NCI-H2081 treated with DMSO at 0.1 percent for 48 hours (cell line): ENCODE results near the gene LAMA1.
"Not testable (repeated sequence)": the region's sequence is repeated elsewhere in the genome, so short reads cannot be mapped to it uniquely, and the experiment has no call there.

Source experiments
- DNase-seq: peaks from one replicate; lab custom pipeline; 2025; lab: John Stamatoyannopoulos, UW

Gene LAMA1

DNA sequence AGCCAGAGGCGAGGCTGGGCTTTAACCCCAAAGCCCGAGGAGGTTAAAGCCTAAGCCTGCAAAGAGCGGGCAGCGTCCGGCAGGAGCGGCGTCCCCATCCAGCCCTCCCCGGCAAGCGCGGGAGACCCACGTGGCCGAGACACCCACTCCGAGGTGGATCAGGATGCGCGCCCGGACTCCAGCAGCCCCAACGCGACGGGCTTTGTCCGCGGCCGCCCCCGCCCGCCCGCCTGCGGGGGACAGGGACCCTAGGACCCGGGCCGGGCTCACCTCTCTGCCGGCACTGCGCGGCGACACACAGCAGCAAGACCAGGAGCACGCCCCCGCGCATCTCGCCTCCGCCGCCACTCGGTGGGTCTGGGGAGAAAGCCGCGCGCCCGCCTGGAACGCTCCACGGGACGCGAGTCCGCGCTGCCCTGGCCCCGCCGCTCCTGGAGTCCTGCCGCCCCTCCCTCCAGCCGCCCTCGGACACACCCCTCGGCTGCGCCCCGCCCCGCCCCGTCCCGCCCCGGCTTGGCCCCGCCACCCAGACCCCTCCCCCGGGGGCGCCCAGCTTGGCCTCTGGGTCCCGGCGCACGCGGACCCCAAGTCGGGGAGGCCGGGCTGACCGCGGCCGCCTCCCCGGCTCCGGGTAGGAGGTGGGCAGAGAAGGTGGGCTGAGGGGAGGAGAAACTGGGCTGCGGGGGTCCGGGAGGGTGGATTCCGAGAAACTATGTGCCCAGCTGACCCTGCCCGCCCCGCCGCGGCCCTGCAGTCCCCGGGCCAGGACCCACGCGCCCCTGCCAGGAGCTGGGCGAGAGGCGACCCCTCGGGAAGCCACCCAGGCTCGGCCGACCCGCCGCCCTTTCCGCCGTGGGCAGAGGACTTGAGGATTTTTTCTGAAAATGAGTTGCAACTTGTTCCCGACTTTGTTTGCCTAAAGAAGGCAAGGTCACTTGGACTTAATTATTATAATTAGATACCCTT is at the start of gene LAMA1:
Gene LAMA1, minus strand, starts transcription at position 408 of the 966 bp plus-strand sequence. Its CDS starts 77 bp downstream, at position 331.
- no peak for DNase-seq

DNA sequence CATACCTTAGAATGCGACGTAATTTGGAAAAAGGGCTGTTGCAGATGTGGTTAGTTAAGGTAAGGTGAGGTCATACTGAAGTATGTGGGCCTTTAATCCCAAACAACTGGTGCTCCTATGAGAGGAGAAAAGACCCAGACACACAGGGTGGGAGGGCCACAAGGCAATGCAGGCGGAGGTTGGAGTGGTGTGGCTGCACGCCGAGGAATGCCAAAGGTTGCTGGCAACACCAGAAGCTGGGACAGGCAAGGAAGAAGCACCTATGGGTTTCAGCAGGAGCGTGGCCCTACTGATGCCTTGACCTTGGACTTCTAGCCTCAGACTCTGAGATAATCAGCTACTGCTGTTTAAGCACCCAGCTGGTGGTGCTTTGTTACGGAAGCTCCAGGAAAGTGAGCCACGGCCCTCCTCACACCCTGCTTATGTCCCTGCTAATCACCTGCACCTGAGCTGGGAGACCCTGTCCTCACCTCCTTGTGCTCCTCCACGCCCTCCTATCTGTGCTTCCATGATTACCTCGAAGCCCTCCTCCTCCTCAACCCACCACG is 48.3 kb upstream of the LAMA1 start:
- DNase-seq, result no peak

- no peak for DNase-seq
Observed at GRCh38 chr18:7164323-7165004, 46.9 kb upstream of the LAMA1 start.

DNA sequence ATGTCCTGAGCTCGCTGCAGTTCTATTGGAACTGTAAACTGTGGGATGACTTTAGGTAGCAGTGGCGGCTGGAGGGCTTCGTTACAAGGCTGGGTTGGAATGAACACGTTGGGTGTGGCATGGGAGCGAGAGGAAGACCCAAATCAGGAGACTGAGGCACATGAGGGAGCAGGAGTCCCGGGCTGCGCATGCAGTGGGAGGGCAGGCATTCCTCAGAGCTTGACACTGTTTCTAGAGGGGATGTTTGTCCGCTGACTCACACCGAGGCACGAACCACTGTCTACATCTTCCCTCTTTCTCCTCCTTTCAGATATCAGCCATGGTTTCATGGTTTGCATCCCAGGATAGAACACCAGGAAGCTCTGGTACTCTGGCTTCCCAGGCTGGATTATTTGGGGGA is 40.6 kb upstream of the LAMA1 start:
- no peak for DNase-seq

GRCh38 chr18:7157760-7158159 is 40.2 kb upstream of the LAMA1 start:
- DNase-seq, result no peak

DNA sequence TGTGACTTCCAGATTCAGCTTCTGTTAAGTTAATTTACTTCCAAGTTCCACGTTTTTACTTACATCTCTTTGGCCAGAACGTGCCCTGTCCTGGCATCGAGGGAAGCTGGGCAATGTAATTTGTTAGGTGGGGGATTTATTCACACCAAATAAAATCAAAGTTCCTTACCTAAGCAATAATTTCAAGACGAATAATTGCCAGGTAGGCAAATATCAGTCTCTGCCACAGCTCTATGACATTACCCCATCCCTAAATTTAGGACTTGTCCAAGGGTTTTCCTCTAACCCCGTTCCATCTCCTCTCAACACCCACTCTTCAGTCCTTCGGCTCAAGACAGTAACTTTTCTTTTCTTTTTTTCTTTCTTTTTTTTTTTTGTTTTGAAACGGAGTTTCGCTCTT is 38.3 kb upstream of the LAMA1 start:
- DNase-seq, result no peak

GRCh38 chr18:7155092-7155491 is 37.5 kb upstream of the LAMA1 start:
- DNase-seq, result no peak

DNA sequence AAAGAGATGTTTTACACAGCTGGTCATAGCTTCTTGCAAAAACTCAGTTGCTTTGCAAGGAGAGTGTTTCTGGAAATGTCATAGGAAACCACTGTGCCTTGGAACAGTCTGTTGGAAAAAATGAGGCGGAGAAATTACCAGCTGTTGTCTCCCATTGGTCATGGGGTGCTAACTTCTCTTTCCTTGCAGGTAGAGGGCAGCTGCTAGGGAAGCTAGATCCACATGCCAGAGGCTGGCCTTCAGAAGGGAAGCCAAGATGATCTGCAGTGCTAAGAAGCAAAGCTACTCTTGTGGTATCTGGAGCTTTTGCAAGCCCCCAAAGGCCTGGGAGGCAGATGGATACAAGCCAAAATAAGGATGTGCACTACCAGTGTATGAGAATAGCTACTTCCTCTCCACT is 34.8 kb upstream of the LAMA1 start:
- DNase-seq, result no peak

- no peak for DNase-seq
Observed at GRCh38 chr18:7147399-7147798, 29.8 kb upstream of the LAMA1 start.

DNA sequence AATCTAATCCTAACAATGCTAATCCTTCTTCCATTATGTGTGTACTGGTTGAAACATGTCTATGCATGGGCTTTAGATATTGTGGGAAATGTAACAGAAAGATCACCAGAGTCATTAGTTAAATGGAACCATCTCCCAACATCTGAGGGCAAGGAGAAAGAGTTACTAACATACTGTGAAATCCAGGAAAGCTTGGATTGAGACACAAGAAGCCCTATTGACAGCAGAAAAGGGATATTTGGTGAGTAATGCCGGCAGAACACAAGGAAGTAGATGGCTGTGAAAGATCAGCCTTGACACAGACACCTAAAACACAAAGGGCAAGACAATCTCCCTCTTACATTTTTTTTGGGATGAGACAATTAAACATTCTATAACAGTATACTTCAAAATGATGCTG is 28.5 kb upstream of the LAMA1 start:
- no peak for DNase-seq

DNA sequence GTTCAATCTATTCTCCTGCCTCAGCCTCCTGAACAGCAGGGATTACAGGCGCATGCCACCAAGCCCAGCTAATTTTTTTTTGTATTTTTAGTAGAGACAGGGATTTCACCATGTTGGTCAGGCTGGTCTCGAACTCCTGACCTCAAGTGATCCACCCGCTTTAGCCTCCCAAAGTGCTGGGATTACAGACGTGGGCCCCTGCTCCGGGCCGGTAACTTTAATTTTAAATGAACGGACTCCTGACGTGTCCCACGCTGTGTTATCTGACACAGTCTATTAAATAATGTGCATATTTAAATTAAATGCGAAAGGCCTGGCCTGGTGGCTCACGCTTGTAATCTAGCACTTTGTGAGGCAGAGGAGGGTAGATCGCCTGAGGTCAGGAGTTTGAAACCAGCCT is 27.3 kb upstream of the LAMA1 start:
- not testable (repeated sequence) for DNase-seq

DNA sequence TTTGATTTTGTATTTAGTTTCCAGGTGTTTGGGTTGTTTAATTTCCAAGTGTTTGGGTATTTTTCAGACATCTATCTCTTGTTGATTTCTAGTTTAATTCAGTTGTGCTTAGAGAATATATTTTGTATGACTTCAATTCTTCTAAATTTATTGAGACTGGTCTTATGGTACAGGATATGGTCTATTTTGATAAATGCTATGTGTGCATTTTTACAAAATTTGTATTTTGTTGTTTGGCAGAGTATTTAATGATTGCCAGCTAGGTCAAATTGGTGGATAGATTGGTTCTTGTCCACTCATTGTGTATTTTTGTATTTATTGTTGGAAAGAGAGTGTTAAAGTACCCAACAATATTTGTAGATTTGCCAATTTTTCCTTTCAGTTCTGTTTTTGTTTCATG is 23.7 kb upstream of the LAMA1 start:
- DNase-seq, result no peak

GRCh38 chr18:7139409-7139808 is 21.8 kb upstream of the LAMA1 start:
- no peak for DNase-seq

- DNase-seq, result no peak
Observed at GRCh38 chr18:7133181-7133580, 15.6 kb upstream of the LAMA1 start.

DNA sequence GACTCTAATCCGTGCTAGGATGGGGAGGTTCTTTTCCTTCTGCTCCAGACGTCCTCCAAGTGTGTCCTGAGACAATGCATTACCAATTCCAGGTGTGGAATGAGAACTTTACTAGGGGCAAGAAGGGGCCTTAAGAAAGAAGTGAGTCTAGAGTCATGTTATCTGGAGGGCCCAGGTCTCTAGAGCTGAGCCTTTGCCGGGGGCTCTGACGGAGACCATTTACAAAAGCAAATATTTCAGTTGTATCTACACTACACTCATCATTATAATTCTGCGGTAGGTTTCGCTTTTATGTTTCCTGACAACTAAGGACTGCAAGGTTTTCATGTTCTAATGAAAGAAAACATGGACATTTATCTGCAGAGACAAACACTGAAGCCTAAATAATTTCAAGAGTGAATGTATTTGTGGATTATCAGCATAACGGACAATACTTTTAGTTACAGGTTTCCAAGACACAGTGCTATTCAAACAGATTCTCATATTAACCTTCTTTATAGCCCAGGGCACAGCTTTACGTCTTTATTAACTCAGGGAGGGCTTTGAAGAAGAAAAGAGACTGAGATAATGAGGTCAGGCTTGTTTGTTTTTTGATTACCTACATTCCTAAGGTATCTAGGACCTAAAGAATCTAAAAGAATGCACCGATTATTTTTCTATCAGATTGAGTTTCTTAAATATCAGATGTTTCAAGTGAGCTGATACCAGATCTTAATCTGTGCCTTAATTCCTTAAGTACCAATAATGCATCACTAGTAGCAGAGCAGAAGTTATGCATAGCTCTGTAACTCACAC is 15.0 kb upstream of the LAMA1 start:
- DNase-seq, result no peak

DNA sequence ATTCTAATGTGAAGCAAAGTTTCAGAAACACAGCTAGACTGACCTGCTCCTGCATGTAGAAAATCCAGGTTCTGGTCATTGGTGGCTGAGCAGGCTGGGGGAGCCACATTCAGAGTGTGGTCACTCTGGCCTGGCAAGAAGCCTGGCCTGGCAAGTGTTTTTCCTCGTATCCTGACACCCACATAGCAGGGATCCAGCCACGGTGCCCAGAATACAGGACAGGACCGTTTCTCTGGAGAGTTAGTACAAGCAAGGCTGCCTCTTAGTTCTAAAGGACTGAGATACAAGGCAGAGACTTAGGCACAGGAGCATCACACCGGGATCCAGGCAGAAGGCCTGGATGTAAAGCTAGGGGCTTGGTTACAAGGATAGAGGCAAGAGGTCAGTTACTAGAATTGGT is 4.8 kb upstream of the LAMA1 start:
- no peak for DNase-seq

DNA sequence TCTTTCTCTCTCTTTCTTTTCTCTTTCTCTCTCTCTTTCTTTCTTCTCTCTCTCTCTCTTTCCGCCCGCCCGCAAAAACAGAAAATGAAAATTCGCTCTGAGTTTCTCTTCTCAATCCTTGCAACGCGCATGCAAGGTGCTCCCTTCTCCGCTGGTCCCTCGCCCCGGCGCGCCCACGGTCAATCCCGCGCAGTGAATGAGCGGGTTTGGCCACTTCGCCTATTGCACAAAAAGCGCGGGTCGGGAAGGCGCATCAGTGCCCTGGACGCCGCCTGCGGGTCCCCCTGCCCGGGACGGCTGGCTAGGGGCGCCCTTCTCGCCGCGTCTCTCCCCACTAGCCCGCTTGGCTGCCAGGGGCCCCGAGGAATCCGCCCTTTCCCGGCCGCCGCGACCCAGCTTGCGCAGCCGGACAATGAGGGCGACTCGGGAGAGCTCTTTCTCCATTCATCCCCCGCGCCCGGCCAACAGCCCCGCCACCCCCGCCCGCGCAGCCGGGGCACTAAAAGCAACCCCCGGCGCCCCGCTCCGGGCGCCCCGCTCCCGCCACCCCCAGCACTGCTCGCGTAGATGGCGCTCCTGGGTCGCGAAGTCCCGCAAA is 706 bp downstream of the LAMA1 start:
- no peak for DNase-seq

GRCh38 chr18:7116001-7116730 is 1.4 kb downstream of the LAMA1 start:
- DNase-seq, result no peak

GRCh38 chr18:7112936-7113335 is 4.7 kb downstream of the LAMA1 start:
- DNase-seq, result no peak

DNA sequence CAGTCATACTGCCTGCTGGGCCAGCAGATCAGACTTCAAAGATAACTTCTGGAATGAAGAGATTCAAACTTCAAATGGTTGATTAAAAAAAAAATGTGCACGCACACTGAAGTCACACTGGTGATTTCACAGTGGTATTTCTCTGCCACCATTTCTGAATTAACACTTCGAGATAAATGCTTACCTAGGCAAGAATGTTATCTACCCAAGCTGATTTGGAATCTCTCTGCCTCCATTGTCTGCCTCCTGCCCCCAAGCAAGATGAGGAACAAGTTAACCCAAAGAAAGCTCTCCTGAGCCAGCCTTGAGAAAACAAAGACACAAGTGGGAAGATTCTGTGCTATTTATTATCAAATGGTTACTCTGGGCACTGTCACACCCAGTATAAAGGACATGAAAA is 6.5 kb downstream of the LAMA1 start:
- no peak for DNase-seq

DNA sequence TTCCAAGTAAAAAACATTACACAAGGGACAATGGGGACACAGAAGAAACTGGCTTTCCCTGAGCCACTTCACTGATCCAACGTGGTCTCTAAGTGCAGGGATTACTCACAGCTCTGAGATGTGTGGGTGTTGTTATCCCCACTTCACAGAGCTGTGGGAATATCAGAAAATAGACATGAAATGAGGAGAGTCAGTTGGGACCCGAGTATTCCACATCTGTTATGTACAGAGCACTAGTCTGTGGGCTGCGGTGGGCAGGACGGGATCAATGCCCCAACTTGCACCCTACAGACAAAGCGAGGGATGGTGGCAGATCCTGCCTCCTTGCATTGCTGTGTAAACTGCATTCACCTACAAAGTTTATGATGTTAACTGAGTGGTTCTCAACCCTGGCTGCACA is 11.7 kb downstream of the LAMA1 start:
- DNase-seq, result no peak
